IMR-90 (cell line): ENCODE results near the gene NES.

Source experiments
- CHD1 ChIP-seq: IDR thresholded peaks from 2 replicates; pipeline ENCODE4 v1.6.1; 2012; ENCODE audit warnings: low read depth, low read length, improper control_type of control experiment
- CTCF ChIP-seq: conservative IDR thresholded peaks from 2 replicates; pipeline ENCODE4 v1.5.1; 2012; ENCODE audit warnings: mild to moderate bottlenecking, low read depth, low read length, improper control_type of control experiment
- FOS ChIP-seq: fragments of 150-350 bp; IDR thresholded peaks from 2 replicates; pipeline ENCODE4 v1.6.1; 2016; ENCODE audit warnings: low read depth, low read length
- MAFK ChIP-seq: IDR thresholded peaks from 2 replicates; pipeline ENCODE4 v1.6.1; 2012; ENCODE audit warnings: low read depth, low read length, improper control_type of control experiment
- POLR2A ChIP-seq: IDR thresholded peaks from 2 replicates; pipeline ENCODE4 v1.6.1; 2012; ENCODE audit warnings: mild to moderate bottlenecking, low read depth, low read length
- RCOR1 ChIP-seq: IDR thresholded peaks from 2 replicates; pipeline ENCODE4 v1.6.1; 2012; ENCODE audit warnings: mild to moderate bottlenecking, low read length, improper control_type of control experiment; ENCODE audit not compliant: insufficient replicate concordance
- RFX5 ChIP-seq: IDR thresholded peaks from 2 replicates; pipeline ENCODE4 v1.8.0; 2012; ENCODE audit warnings: low read depth, mild to moderate bottlenecking, low read length, moderate library complexity
- SMC3 ChIP-seq: fragments of 150-350 bp; IDR thresholded peaks from 2 replicates; pipeline ENCODE4 v1.6.1; 2016; ENCODE audit warnings: low read depth, mild to moderate bottlenecking, antibody characterized with exemption, low read length, moderate library complexity

GRCh38 chr1:156664046-156664766 lies 13.0 kb downstream of the NES start:
- no peak for TF ChIP-seq POLR2A
- TF ChIP-seq RCOR1: no peak
- no peak for TF ChIP-seq MAFK
- TF ChIP-seq CHD1: no peak
- TF ChIP-seq RFX5: no peak
- TF ChIP-seq CTCF: no peak
- TF ChIP-seq SMC3: no peak
- TF ChIP-seq FOS: no peak
